Hepatic stellate cell (primary cell): ENCODE measurements around the gene RPL32.
A peak's percentile ranks its signal among the peaks of the same experiment; 100 is the strongest.
"Not testable (repeated sequence)": the region's sequence is repeated elsewhere in the genome, so short reads cannot be mapped to it uniquely, and the experiment has no call there.

Experiments
- DNase-seq: peaks from one replicate; pipeline ENCODE4 v3.0.0; 2011; ENCODE audit warnings: low spot score

The RPL32 gene

GRCh38 chr3:12841149-12841969 is at the start of gene RPL32:
Gene RPL32 (minus strand): TSS chr3:12841565. CDS start chr3:12840237, 1,328 bp downstream.
- peak; percentile 90 for DNase-seq

DNA sequence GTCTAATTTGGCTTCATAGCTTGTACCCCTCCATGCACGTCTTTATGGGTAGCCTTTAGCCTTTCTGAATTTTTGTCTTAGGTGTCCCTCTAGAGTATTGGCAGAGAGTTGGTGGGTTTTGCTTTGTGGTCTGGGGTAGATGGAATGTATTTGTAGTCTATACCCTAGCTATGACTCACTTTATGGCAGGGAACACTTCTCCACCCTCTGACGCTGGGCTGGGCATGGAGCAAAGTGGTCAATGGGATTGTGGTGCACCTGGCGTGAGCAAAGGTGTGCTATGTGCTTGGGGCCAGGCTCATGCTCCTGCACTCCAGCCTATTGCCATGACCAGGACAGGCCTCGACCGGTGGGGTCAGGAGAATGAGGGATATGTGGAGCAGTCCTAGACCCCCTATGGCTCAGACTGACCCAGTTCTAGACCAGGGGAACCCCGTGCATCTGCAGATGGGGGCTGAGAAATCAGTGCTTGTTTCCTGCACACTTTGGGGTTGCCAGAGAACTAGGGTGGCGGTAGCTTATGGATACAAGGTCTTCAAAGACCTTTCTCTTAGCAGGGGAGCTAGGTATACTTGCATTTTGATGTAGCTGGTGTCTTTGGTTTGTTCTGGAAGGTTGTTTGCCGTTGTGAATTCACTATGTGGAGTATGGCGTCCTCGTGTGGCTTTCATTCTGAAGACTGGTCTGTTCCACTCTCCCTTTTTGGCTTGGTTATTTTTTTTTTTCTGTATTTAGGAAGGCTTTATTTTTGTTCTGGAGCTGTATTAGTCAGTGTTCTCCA is 49.4 kb upstream of the RPL32 start:
- DNase-seq: no peak

- DNase-seq: no peak
These were observed 45.4 kb upstream of the RPL32 start for GRCh38 chr3:12886736-12887135.

DNA sequence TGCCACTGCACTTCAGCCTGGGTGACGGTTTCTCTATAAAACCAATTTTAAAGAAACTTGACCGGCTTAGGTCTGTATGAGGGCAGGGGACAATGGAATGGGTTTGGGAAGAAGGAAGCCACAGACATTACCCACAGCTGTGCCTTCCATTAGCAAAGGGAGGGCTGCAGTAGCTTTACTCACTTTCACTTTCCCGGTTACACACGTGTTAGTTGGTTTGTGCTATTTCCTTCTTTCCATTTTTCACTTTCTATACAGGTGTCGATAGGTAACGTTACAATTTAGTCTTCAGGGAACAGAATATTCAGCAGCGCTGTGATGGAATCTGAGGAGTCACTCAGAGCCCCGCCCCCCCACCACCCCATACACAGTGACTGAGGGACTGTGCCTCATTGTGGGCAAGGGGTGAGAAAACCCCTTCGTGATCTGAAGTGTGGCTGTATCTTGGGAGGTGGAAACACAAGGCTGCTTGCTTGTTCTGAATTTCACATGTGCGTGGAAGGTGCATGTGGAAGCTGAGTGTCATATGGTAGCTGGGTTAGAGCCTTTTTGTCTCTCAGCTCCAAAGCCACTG is 44.8 kb upstream of the RPL32 start:
- no peak for DNase-seq

GRCh38 chr3:12885583-12885930 is 44.2 kb upstream of the RPL32 start:
- no peak for DNase-seq

DNA sequence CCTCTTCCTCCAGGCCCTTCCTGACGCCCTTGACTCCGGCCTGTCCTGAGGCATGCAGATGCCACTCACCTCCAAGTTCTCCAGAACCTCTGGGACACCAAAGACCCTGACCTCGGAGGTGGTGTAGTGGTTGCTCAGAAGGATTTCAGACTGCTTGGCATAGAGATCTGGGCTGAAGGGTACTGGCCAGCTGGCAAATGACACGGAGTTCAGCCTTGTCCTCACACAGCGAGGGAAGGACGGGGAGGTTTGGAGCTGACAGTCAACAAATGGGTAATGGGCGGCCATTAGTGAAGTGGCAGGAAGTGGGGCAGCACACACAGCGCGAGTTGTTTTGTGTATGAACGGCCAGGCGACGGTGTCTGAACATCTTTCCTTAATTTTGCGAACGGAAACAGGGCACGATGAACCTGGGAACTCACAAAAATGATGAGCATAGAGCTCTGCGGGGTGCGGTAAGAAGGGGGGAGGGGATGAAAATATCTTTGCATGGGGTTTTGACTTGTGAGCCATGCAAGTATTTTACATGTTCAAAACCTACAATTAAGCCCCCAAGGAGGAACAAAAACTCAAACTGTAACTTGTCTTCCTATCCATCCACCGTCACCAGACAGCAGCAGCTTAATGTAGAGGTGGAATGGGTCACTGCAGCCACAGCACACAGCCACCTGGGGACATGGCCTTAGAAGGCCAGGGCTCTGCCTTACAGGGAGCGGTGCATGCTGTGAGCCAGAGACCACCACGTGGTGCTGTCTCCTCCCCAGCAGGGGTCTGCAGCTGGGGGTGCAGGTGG is 43.6 kb upstream of the RPL32 start:
- no peak for DNase-seq

DNA sequence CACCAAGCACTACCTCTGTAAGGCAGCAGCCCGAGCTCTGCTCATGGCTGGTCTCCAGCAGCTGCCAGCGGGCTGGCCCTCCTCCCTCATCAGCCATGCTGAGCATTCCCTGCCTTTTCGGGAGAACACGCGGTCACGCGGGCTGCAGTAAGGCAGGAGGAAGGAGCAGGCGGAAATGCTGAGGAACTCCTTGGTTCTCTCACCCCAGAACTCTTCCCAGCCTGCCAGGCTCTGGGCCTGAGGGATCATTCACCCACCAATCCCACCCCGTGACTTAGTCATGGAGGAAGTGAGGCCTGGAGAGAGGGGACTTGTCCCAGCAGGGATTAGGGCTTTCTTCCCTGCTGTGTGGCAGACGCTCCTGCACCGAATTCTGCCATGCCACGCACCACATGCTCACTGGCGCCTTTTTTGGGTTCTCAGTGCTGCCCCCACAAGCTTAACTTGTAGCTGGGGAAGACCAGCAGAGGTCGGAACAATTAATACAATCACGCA is 42.9 kb upstream of the RPL32 start:
- no peak for DNase-seq

DNA sequence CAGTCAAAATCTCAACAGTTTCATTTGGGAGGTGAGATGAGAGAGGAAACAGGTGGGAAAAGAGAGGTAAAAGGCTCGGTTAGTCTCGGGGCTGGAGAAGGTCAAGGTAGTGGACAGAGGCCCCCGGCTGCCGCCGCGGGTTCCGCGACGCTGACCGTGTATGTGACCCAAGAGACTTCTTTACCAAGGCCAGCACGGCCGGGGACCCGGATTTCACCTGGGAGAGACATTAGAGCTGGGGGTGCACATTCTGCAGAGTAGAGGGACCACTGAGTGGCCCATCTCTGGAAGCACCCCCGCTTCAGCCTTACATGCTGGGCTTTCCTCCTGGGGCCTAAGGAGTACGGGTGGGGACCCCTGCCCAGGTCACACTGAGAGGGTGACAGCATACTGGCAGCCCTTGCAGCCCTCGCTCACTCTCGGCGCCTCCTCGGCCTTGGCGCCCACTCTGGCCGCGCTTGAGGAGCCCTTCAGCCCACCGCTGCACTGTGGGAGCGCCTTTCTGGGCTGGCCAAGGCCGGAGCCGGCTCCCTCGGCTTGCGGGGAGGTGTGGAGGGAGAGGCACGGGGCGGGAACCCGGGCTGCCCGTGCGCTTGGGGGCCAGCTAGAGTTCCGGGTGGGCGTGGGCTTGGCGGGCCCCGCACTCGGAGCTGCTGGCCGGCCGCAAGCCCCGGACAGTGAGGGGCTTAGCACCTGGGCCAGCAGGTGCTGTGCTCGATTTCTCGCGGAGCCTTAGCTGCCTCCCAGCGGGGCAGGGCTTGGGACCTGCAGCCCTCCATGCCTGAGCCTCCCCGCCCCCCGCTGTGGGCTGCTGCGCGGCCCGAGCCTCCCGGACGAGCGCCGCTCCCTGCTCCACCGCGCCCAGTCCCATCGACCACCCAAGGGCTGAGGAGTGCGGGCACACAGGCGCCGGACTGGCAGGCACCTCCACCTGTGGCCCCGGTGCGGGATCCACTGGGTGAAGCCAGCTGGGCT is 41.3 kb upstream of the RPL32 start:
- no peak for DNase-seq

GRCh38 chr3:12881858-12882257 is 40.5 kb upstream of the RPL32 start:
- not testable (repeated sequence) for DNase-seq

DNA sequence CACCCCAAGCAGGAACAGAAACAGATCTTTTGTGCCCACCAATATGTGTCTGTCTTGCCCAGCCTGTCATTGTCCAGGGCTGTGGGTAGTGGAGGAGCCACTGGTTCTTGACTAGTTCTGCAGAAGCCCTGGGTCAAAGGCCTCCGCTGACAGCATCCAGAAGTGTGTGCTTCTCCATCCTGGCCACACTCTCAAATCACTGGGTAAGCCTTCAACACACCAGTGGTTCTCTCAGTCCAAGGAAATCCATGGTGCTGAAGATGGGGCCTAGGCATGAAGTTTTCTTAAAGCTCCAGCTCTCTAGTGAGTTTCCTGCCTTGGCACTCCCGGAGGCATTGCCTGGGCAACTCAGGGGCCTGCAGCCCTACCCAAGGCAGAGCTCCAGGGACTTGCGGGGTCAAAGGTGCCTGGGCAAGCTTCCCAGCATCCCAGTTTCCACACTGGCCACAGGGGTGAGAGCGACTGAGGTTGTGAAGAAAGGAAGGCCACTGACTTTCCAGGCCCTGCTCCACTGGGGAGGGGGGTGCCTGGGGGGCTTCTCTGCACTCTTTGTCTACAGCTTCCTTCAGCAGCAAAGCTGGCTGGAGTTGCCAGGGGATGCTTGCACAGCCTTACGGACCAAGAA is 37.9 kb upstream of the RPL32 start:
- no peak for DNase-seq

- DNase-seq: not testable (repeated sequence)
These were observed 37.4 kb upstream of the RPL32 start for GRCh38 chr3:12878758-12879157.

DNA sequence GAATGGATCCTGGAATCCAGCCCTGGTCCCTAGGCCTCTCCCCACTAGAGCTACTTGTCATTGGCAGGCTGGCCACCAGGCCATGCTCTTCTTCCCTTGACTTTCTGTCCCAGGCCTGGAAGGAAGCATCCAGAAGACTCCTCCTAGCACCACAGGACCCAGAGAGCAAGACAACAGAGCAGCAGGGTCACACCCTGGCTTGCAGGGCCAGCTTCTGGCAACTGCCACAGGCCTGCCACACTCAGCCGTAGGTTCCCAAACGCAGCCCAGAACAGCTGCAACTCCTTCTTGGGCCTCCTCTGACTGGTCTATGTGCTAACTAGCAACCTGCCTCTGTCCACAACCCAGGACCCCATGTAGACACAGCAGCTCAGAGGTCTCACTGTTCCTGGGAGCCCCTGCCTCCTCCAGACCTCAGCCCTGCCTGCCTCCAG is 36.8 kb upstream of the RPL32 start:
- DNase-seq: no peak

GRCh38 chr3:12877040-12877439 is 35.7 kb upstream of the RPL32 start:
- no peak for DNase-seq

- DNase-seq: no peak
These were observed 34.8 kb upstream of the RPL32 start for GRCh38 chr3:12875857-12876836.

- no peak for DNase-seq
These were observed 30.1 kb upstream of the RPL32 start for GRCh38 chr3:12871404-12871983.

DNA sequence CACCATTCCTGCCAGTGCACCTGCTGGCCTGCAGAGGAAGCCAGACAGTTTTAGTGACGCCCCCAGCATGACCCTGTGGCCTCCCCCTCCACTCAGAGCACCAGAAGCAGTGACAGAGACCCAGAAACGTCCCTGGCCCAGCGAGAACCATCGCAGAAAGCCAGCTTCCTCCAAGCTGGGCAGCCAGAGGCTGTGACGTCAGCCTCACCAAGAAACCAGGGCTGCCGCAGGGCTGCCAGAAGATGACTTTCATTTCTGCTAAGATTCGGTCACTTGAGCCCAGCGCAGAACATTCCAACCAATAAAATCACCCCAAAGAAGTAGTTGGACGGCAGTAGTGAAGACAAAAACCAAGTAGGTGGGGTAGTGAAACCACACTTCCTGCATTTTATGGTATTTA is 29.6 kb upstream of the RPL32 start:
- DNase-seq: peak; percentile 80

GRCh38 chr3:12869035-12869621 is 27.8 kb upstream of the RPL32 start:
- no peak for DNase-seq
